NCI-H187 treated with DMSO at 0.1 percent for 48 hours (cell line): ENCODE results near the gene IZUMO4.

Source experiments
- DNase-seq: peaks from one replicate; lab custom pipeline; 2025; lab: John Stamatoyannopoulos, UW

Gene IZUMO4

DNA sequence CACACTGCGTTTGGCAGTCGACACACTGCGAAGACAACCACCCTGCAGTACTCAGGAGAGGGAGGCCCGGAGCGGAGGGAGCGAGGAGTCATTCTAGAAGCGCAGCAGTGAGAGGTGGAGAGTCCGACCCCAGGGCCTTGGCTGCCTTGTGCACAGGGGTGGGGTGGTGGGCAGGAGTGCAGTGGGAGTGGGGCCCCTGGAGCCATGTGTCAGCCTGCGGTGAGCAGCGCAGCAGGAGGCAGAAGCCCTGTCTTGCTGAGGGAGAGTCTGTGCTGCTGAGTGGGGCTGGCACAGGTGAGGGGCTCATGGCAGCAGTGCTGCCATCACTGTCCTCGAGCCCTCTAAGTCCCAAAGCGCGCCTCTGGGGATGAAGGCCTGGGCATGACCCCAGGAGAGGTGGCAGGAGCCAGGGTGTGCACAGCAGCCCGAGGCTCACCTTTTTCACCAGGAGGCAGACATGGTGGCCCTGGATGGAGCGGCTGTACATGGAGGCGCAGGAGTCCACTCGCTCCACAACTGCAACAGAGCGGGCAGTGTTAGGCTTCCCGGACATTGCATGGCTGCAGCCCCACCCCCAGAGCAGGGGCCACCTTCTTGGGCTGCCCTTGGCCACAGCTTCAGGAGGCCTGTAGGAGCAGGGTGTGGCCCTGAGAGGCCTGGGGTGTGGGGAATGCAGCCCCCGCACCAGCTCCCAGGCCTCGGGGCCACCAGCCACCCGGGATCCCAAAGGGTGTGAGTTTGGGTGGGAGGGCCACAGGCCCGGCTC, 11.7 kb downstream of the IZUMO4 start:
- DNase-seq, result no peak

DNA sequence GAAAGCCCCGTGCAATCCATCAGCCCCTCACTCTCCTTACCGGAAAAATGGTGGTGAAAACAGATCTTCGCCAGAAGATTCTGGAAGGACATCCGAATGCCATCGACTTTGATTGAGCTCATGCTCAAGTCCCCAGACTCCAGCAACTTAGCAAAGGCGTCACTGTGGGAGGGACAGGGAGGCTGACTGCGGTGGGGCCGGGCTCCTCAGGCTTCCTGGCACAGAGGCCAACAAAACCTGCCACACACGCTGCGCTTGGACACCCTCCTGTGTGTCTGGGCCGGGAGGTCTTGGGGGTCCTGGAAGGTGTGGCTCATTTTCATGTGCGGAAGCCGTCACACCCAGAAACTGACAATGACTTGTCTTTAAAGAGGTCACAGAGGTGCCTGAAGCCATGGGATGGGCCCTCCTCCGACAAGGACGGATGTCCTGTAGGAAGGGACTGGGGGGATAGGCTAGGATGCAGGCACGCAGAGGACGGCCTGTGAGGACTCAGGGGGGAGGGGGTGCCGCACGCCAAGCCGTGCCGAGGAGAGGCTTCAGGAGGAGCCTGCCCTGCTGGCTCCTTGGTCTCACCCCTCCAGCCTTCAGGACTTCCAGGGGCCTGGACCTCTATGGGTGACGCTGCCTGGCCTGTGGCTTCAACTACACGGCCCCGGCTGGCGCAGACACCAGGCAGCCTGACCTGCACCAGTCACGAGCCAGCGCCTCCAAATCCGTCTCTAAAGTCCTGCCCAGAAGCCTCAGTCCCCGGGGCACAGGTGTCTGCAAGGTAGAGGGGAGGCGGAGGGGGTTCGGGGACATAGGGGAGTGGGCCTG, 12.5 kb downstream of the IZUMO4 start:
- DNase-seq, result no peak

DNA sequence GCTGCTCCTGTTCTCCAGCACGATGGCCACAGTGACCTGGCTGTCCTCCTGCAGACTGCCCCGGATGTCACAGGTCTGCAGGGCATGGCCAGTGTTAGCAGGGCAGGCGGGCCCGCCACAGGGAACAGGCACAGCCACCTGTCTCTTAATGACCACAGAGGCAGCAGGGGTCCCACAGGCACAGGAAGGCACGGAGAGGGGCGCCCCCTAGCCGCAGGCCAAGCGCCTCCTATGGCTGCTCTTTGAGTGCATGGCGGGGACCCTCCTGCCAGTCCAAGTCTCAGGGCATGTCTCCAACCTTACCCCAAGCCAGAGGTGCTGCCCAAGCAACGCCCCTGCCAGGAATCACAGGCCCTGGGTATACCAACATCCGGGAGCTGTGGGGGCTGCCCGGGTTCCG, 14.1 kb downstream of the IZUMO4 start:
- DNase-seq, result no peak

- no peak for DNase-seq
Observed at GRCh38 chr19:2111425-2111824, 14.7 kb downstream of the IZUMO4 start.

GRCh38 chr19:2111886-2112285, 15.2 kb downstream of the IZUMO4 start:
- DNase-seq, result no peak

- DNase-seq, result no peak
Observed at GRCh38 chr19:2112516-2113320, 16.0 kb downstream of the IZUMO4 start.

DNA sequence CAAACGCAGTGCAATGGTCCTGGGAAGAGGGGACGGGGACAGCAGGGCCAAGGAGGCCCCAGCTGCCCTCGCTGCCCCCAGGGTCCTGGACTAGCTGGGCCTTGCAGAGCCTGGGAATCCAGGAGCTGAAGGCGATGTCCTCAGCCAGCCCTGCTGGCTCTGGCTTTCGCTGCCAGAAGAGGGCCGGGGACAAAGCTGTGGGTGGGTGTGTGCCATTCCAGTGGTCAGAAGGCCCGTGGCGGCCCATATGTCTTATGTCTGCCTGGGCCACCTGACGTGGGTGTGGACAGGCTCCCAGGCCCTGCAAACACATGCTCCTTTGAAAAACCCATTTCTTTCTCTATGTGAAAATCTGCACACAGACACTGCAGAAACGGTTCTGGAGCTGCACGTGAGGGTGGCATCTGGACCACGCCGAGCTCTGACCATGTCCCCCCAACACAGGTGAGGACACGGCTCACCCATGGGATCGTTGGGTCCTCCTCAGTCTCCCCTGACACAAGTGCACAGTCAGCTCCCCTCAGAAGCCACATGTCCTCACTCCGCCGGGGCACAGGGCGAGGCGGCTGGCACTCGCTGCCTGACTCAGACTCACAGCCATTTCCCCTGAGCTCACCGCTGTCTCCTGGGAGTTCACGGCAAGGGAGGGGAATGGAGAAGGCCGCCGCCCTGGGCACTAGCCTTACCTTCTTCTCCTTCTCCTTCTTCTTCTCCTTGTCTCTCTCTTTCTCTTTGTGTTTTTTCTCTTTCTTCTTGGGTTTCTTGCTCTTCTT, 16.9 kb downstream of the IZUMO4 start:
- DNase-seq, result no peak

- DNase-seq, result no peak
Observed at GRCh38 chr19:2114218-2114617, 17.5 kb downstream of the IZUMO4 start.

DNA sequence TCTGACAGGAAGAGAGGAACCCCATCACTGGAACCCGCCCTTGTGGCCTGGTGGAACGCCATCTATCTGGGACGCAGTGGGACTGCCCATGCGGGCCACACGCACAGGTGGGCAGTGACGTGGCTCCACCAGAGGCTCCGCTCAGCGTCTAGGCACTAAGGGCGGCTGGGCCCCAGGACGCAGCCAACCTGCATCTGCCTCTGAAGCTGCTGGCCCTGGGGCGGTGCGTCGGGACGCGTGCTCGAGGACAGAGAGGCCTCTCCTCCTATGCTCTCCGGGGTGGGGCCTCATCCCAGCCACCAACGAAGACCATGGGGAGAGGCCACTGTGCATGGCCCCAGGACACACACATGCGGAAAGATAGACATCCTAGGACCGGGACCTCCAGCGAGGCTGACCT, 18.1 kb downstream of the IZUMO4 start:
- DNase-seq, result no peak

DNA sequence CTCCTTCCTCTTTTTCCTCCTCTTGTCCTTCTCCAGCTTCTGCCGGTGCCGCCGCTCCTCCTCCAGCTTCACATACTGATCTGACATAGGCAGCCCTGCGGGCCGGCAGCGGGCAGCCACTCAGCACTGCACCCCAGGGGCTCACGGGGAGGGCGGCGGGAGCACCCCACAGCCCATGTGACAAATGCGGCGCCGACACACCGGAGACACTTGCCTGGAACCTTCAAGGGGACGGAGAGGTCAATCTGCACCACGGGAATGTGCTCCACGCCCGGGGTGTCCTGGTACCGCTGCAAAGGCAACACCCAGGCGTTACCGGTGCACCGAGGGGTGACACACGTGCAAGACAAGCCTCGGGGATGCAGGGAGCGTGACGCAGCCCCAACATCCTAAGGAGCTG, 18.6 kb downstream of the IZUMO4 start:
- no peak for DNase-seq

DNA sequence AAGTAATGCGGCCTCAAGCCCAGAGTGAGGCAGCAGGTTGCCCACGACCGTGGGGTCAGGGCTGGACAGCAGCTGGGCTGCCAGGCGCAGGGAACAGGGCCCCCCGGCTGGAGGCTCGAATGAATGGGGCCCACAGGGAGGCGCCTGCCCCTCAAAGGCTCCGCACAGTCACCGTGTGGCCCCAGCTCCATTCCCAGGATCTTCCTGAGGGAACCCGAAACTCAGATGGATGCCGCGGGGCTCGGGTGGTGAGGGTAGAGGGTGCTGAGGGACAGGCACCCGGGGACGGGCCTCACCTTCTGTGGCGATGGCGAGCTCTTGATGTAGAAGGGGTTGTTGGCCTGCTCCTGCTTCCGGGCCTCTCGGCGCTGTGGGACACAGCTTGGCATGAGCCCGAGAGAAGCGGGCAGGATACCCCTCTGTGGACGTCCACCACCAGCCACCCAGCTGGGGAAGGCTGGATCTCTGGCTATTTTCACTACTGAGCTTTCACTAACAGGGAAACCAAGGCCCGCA, 19.3 kb downstream of the IZUMO4 start:
- no peak for DNase-seq

DNA sequence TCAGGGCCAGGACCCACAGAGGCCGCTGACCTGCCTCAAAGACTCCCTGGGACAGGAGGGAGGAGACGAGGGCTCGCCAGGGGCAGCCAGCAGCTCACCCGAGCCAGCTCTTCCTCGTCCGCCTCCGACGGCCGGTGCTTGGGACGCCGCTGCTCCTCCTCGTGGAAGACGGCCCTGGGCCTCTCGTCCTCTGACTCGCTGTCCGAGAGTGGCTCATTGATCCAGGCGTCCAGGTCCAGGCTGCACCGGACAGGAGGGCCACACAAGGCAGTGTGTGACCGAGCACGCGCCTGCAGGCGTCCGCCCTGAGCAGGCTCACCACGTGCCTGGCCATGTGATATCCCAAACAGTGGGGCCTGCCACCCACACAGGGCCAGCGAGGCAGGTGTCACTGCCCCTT, 19.8 kb downstream of the IZUMO4 start:
- DNase-seq, result no peak

GRCh38 chr19:2117215-2117960, 20.7 kb downstream of the IZUMO4 start:
- DNase-seq, result no peak

DNA sequence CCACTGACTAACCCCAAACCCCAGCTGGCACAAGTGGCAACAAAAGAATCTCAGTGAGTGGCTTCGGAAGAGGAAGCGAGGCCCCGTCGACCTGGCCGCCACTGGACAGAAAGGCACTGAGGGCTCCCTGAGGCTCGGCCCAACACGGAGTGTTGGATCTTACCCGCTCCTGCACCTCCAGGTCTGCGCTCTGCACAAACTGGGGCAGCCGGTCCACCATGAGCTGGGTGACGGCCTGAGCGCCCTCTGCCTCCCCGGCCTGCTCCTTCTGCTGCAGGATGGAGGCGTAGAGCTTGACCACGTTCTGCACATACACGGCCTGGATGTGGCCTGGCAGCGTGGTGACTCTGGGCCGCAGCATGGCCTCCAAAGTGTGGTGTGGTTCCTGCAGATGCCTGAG, 21.7 kb downstream of the IZUMO4 start:
- no peak for DNase-seq

DNA sequence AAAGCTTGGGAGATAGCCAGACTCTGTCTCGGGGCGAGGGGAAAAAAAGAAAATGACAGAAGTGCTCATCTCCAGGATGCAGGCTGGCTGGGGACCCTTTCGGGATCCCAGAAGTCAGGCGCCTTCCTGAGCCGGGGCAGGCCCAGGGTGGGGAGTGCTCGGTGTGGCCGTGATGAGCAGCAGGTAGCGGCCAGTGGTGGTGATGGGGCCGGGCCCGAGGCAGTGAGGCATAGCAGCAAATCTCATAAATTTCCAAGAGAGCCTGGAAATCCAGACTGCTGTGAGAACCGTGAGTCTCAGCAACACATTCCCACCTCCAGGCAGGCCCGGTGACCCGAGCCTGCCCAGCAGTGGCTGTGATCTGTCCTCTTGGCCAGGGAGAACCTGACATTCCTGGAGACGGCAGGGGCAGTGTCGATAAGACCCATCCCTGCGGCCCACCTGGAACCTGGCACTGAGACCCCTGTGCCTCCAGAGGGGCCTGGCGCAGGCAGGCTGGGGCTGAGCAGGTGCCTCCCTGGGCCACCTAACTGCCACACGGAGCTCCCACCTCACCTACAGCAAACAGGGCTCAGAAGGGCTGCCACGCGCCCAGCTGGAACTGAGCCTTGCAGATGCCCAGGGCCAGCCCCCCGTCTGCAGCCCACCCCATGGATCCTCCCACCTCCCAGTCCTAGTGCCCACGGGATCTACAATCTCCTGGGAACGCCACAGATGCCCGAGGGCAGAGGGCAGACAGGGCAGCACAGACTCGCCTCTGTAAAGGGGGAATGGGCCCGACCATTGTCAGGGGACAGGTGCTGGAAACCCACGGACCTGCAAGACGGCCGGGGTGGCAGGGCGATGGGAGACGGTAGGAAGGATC, 23.4 kb downstream of the IZUMO4 start:
- DNase-seq, result no peak

GRCh38 chr19:2120821-2121220, 24.1 kb downstream of the IZUMO4 start:
- no peak for DNase-seq

DNA sequence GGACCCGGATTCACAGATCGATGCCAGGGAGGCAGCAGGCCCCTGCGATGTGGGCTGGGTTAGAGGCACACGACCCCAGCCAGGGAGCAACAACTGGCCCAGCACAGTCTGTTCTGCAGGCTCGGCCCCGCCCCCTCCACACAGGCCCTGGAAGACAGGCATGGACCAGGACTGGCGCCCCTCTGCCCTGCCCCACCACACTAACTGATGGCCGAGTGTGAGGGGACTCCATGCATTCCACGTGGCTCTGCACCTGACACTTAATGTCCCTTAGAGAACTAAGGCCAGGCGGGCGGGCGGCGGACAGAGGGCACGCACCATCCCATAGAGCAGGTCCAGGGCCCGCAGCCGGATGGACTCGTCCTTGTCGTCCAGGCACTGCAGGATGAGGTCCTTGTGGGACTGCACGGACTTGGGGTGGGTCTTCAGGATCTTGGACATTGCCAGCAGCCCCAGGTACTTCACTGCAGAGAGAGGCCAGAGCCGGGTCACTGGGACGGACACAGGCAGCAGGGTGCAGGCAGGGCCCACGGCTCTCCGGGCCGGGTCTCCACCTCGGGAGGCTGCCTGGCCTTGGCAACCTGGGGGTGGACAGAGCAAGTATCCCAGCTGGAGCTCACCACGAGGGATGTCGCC, 24.8 kb downstream of the IZUMO4 start:
- no peak for DNase-seq

DNA sequence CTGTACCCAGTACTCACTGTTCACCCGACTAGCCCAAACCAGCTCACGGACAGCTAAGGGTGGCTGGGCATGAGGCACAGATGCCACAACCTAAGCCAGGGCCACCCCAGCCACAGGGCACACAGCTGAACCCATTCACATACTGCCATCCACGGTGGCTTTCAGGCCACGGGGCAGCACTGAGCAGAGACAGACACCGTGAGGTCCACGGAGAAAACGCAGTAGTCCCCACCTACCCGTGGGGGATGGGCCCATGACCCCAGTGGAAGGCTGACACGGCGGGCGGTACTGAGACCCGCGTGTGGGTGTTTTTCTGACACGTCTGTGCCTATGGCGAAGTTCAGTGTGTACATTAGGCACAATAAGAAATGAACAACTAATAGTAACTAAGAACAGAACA, 25.5 kb downstream of the IZUMO4 start:
- DNase-seq, result no peak

DNA sequence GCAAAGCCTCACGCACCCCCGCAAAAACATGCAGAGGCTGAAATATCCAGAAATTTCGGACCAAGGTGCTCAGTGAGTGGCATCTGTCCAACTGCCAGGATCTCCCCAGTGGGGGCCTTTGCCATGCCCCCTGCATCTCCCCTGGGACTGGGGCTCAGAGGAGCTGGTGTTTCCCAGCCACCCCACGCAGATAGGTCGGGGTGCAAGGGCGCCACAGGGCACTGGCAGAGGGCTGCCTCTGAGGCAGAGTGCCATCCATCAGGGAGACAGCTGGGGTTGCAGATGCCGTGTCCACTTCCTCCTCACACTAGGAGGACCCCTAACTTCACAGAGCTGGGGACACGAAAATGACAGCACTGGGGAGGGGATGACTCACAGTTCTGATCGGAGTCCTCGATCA, 26.3 kb downstream of the IZUMO4 start:
- DNase-seq, result no peak
